ENCODE results near the gene RAD51B.

RAD51B gene

GRCh38 chr14:67900231-67900630, 80.7 kb downstream of the RAD51B start:
- DNase-seq (ENCODE audit: low spot score) = no peak

GRCh38 chr14:67908052-67908754, 88.6 kb downstream of the RAD51B start:
- DNase-seq (ENCODE audit: low spot score) = no peak

GRCh38 chr14:67911562-67911961, 92.0 kb downstream of the RAD51B start:
- DNase-seq (ENCODE audit: low spot score) = no peak

- DNase-seq (ENCODE audit: low spot score) = no peak
These were observed 96.9 kb downstream of the RAD51B start for GRCh38 chr14:67916430-67916829.

GRCh38 chr14:67917006-67917405, 97.4 kb downstream of the RAD51B start:
- no peak for DNase-seq (ENCODE audit: low spot score)

GRCh38 chr14:67918838-67919237, 99.3 kb downstream of the RAD51B start:
- DNase-seq (ENCODE audit: low spot score) = no peak

GRCh38 chr14:67919259-67920032, 99.9 kb downstream of the RAD51B start:
- DNase-seq (ENCODE audit: low spot score) = no peak

GRCh38 chr14:67926821-67927220, 107.2 kb downstream of the RAD51B start:
- no peak for DNase-seq (ENCODE audit: low spot score)

GRCh38 chr14:67927244-67927643, 107.7 kb downstream of the RAD51B start:
- DNase-seq (ENCODE audit: low spot score) = no peak

- DNase-seq (ENCODE audit: low spot score) = no peak
These were observed 108.8 kb downstream of the RAD51B start for GRCh38 chr14:67928375-67928774.

- DNase-seq (ENCODE audit: low spot score) = no peak
These were observed 113.2 kb downstream of the RAD51B start for GRCh38 chr14:67932708-67933246.

GRCh38 chr14:67933266-67933665, 113.7 kb downstream of the RAD51B start:
- DNase-seq (ENCODE audit: low spot score) = no peak

- DNase-seq (ENCODE audit: low spot score) = peak; percentile 65
These were observed 114.5 kb downstream of the RAD51B start for GRCh38 chr14:67934087-67934486.

- no peak for DNase-seq (ENCODE audit: low spot score)
These were observed 115.3 kb downstream of the RAD51B start for GRCh38 chr14:67934862-67935261.

GRCh38 chr14:67935371-67935770, 115.8 kb downstream of the RAD51B start:
- DNase-seq (ENCODE audit: low spot score) = no peak

- DNase-seq (ENCODE audit: low spot score) = no peak
These were observed 118.5 kb downstream of the RAD51B start for GRCh38 chr14:67938071-67938470.

- no peak for DNase-seq (ENCODE audit: low spot score)
These were observed 121.2 kb downstream of the RAD51B start for GRCh38 chr14:67940486-67941455.

- no peak for DNase-seq (ENCODE audit: low spot score)
These were observed 122.0 kb downstream of the RAD51B start for GRCh38 chr14:67941456-67942018.

GRCh38 chr14:67942080-67942710, 122.6 kb downstream of the RAD51B start:
- no peak for DNase-seq (ENCODE audit: low spot score)

GRCh38 chr14:67943947-67944346, 124.4 kb downstream of the RAD51B start:
- peak; percentile 36 for DNase-seq (ENCODE audit: low spot score)

- no peak for DNase-seq (ENCODE audit: low spot score)
These were observed 125.0 kb downstream of the RAD51B start for GRCh38 chr14:67944605-67945004.
